GF-D8 (cell line): ENCODE results near the gene KRTAP10-2.
"Not testable (repeated sequence)": the region's sequence is repeated elsewhere in the genome, so short reads cannot be mapped to it uniquely, and the experiment has no call there.

ENCODE experiments used
- DNase-seq: peaks from one replicate; lab custom pipeline; 2025; lab: John Stamatoyannopoulos, UW

Gene KRTAP10-2

GRCh38 chr21:44551340-44551961 is at the start of gene KRTAP10-2:
Gene KRTAP10-2 (minus strand): TSS chr21:44551505. CDS start chr21:44551458, 47 bp downstream.
- DNase-seq, result no peak

- not testable (repeated sequence) for DNase-seq
Measured at GRCh38 chr21:44601091-44601490, 49.8 kb upstream of the KRTAP10-2 start.

GRCh38 chr21:44600118-44600978 is 49.0 kb upstream of the KRTAP10-2 start, which contains the start of gene KRTAP10-7:
Gene KRTAP10-7 (plus strand): TSS chr21:44600597. CDS start chr21:44600622, 25 bp downstream.
- not testable (repeated sequence) for DNase-seq

GRCh38 chr21:44599264-44600029 is 48.1 kb upstream of the KRTAP10-2 start:
- no peak for DNase-seq

GRCh38 chr21:44598061-44598460 is 46.8 kb upstream of the KRTAP10-2 start:
- DNase-seq, result no peak

- DNase-seq, result no peak
Measured at GRCh38 chr21:44596068-44596725, 44.9 kb upstream of the KRTAP10-2 start.

- DNase-seq, result no peak
Measured at GRCh38 chr21:44595524-44595923, 44.2 kb upstream of the KRTAP10-2 start.

- DNase-seq, result no peak
Measured at GRCh38 chr21:44594406-44594916, 43.2 kb upstream of the KRTAP10-2 start.

- no peak for DNase-seq
Measured at GRCh38 chr21:44593598-44594405, 42.5 kb upstream of the KRTAP10-2 start.

GRCh38 chr21:44592446-44593311 is 41.4 kb upstream of the KRTAP10-2 start, which contains the start of gene KRTAP10-6:
Gene KRTAP10-6 (minus strand): TSS chr21:44592505. CDS start chr21:44592484, 21 bp downstream.
- DNase-seq, result no peak

GRCh38 chr21:44591801-44592130 is 40.5 kb upstream of the KRTAP10-2 start:
- not testable (repeated sequence) for DNase-seq

- not testable (repeated sequence) for DNase-seq
Measured at GRCh38 chr21:44590897-44591800, 39.8 kb upstream of the KRTAP10-2 start.

GRCh38 chr21:44590311-44590721 is 39.0 kb upstream of the KRTAP10-2 start:
- no peak for DNase-seq

GRCh38 chr21:44589586-44590305 is 38.4 kb upstream of the KRTAP10-2 start:
- no peak for DNase-seq

GRCh38 chr21:44589094-44589493 is 37.8 kb upstream of the KRTAP10-2 start:
- DNase-seq, result no peak

- no peak for DNase-seq
Measured at GRCh38 chr21:44585892-44586291, 34.6 kb upstream of the KRTAP10-2 start.

- DNase-seq, result no peak
Measured at GRCh38 chr21:44583800-44584147, 32.5 kb upstream of the KRTAP10-2 start.
